CD4-positive, CD25-positive, alpha-beta regulatory T cell (primary cell): Measurements from ENCODE around the gene MARCHF9. TPM values are rescaled to one million over a fixed set of nuclear protein-coding genes. Genes with fewer than 3 reads are reported as not detected.

Source experiments
- ATAC-seq, 2 donors: fragments of 150-1000 bp; cut with Tn5 transposase; one replicate each; pipeline ENCODE4 v1.10.0; 2021; ENCODE audit warnings: low read depth in 2 of 2, moderate number of reproducible peaks in 2 of 2, moderate library complexity in 1 of 2
- DNase-seq, 3 donors: peaks; one replicate each; pipeline versions ENCODE4 v3.0.0 to v3.0.0-alpha.2; 2012 to 2022; ENCODE audit warnings: mixed read lengths in 1 of 3
- H3K27ac ChIP-seq: one replicate; pipeline ENCODE4 v1.7.0; 2013; ENCODE audit warnings: mild to moderate bottlenecking, low read length; ENCODE audit not compliant: insufficient read depth, poor library complexity, severe bottlenecking
- H3K27me3 ChIP-seq: one replicate; pipeline ENCODE4 v1.7.0; 2013; ENCODE audit warnings: low read length; ENCODE audit not compliant: control insufficient read depth, insufficient read depth
- H3K36me3 ChIP-seq: one replicate; pipeline ENCODE4 v1.7.0; 2013; ENCODE audit warnings: mild to moderate bottlenecking, low read length, moderate library complexity; ENCODE audit not compliant: control insufficient read depth, insufficient read depth
- H3K4me1 ChIP-seq: 2 replicates; pipeline ENCODE4 v1.7.0; 2013; ENCODE audit warnings: mild to moderate bottlenecking, low read length; ENCODE audit not compliant: insufficient read depth, control insufficient read depth, poor library complexity, severe bottlenecking
- H3K4me3 ChIP-seq: one replicate; pipeline ENCODE4 v1.7.0; 2013; ENCODE audit warnings: low read depth, mild to moderate bottlenecking, low read length, moderate library complexity
- H3K9me3 ChIP-seq, 2 experiments: 1 replicate in 1 of 2; 2 replicates in 1 of 2; pipeline ENCODE4 v1.7.0; 2013; ENCODE audit warnings: low read length in 2 of 2, mild to moderate bottlenecking in 1 of 2, moderate library complexity in 1 of 2; ENCODE audit not compliant: control insufficient read depth in 2 of 2
- H3K27ac Mint-ChIP-seq, 3 donors: one replicate each; pipeline ENCODE4 v1.8.0; 2020 to 2022; ENCODE audit warnings: mild to moderate bottlenecking in 3 of 3, mixed read lengths in 3 of 3, moderate library complexity in 2 of 3
- H3K27me3 Mint-ChIP-seq: one replicate; pipeline ENCODE4 v1.8.0; 2022; ENCODE audit warnings: mild to moderate bottlenecking, mixed read lengths
- H3K36me3 Mint-ChIP-seq: one replicate; pipeline ENCODE4 v1.8.0; 2020; ENCODE audit warnings: mixed read lengths
- H3K4me1 Mint-ChIP-seq, 4 donors: one replicate each; pipeline ENCODE4 v1.8.0; 2020 to 2022; ENCODE audit warnings: mixed read lengths in 4 of 4, mild to moderate bottlenecking in 1 of 4
- H3K4me3 Mint-ChIP-seq, 4 donors: one replicate each; pipeline ENCODE4 v1.8.0; 2020 to 2022; ENCODE audit warnings: mild to moderate bottlenecking in 4 of 4, mixed read lengths in 4 of 4, moderate library complexity in 3 of 4
- H3K9me3 Mint-ChIP-seq, 7 donors: one replicate each; pipeline ENCODE4 v1.8.0; 2020 to 2022; ENCODE audit warnings: mixed read lengths in 7 of 7, mild to moderate bottlenecking in 3 of 7, moderate library complexity in 2 of 7
- polyA plus RNA-seq, 4 donors: library from polyadenylated mRNA; unstranded; fragments of 300-500 nt; fragmentation: Illumina TruSeq; gene quantifications; one replicate each; pipeline ENCODE4 v1.2.3, GENCODE V29; 2021
- total RNA-seq: library from RNA; stranded (reverse); gene quantifications from one replicate; pipeline ENCODE4 v1.2.3, GENCODE V29; 2022

The MARCHF9 gene
- total and polyA plus RNA-seq, 5 donors from 2014 or later: 2.2 to 35.4 (median 4.1) TPM

- Mint-ChIP-seq H3K36me3 (peaks cover 13% of the 10 kb centered on the region), H3K4me1 (peaks cover 12 to 59% (median 30%) of the 10 kb centered on the region in 4 donors)
- no peak for ATAC-seq
Observed at GRCh38 chr12:57783861-57784260, 29.0 kb downstream of the MARCHF9 start.

DNA sequence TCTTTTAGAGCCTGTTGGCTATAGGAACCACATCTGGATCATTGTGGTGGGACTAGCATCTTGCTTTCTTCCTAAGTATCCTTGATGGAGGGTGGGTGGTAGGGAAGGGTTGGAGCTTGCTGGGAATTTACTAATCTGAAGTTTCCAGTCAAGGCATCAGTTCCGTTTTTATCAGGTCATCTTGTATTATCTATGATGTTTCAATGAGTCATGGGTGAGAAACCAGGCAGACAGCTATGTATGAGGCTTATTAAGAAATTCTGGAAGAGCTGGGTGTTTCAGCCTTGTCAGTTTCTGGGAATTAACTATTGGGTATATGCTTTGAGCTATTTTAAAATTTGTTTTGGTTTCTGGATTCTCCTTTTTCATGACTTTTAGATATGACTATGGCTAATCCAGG lies 39.0 kb downstream of the MARCHF9 start:
- H3K4me3 ChIP-seq: no peak overlapping the region
- no peaks in the 10 kb centered on the region for H3K4me1 ChIP-seq
- Mint-ChIP-seq H3K27me3 (no peaks in the 10 kb centered on the region), H3K4me1 (peaks cover 4 to 7% (median 5%) of the 10 kb centered on the region in 4 donors), H3K9me3 (no peaks in the 10 kb centered on the region), H3K4me3 (no peak overlapping the region), H3K27ac (peak overlapping the region in 1 of 3 donors; percentile 70), H3K36me3 (peaks cover 42% of the 10 kb centered on the region)
- no peak for DNase-seq
- peaks cover 64% of the 10 kb centered on the region for H3K36me3 ChIP-seq
- ATAC-seq: no peak
- H3K27ac ChIP-seq: no peak overlapping the region
- no peaks in the 10 kb centered on the region for H3K27me3 ChIP-seq
- no peaks in the 10 kb centered on the region for H3K9me3 ChIP-seq

More at GRCh38 chr12:57783861-57784260, 29.0 kb downstream of the MARCHF9 start:
- Mint-ChIP-seq H3K4me3 (peak overlapping the region; percentile 70 to 96 (median 76)), H3K9me3 (no peaks in the 10 kb centered on the region), H3K27ac (peak overlapping the region; percentile 43 to 59 (median 48)), H3K27me3 (no peaks in the 10 kb centered on the region)
- Histone ChIP-seq H3K4me1 (peaks cover 38% of the 10 kb centered on the region), H3K36me3 (peaks cover 25% of the 10 kb centered on the region), H3K27ac (no peak overlapping the region), H3K9me3 (no peaks in the 10 kb centered on the region), H3K27me3 (no peaks in the 10 kb centered on the region), H3K4me3 (peak overlapping the region; percentile 21)
- DNase-seq: no peak

DNA sequence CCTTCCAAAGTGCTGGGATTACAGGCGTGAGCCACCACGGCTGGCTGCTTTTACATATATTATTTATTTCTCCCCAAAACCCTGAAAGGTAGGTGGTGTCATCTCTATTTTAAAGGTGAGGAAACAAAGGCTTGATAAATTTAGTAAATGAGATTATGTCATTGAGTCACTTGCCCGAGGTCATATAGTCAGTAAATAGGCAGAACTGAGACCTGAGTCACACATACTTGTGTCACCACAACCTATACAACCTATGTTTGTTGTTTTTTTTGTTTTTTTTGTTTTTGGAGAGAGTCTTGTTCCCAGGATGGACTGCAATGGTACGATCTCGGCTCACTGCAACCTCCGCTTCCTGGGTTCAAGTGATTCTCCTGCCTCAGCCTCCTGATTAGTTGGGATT lies 40.5 kb downstream of the MARCHF9 start:
- H3K4me1 Mint-ChIP-seq: peaks cover 3 to 14% (median 4%) of the 10 kb centered on the region in 4 donors
- H3K36me3 ChIP-seq: peaks cover 66% of the 10 kb centered on the region
- ATAC-seq (no peak), DNase-seq (no peak)
- no peaks in the 10 kb centered on the region for H3K9me3 ChIP-seq
- H3K9me3 Mint-ChIP-seq: no peaks in the 10 kb centered on the region
- no peaks in the 10 kb centered on the region for H3K4me1 ChIP-seq
- no peaks in the 10 kb centered on the region for H3K27me3 Mint-ChIP-seq
- H3K4me3 Mint-ChIP-seq: no peak overlapping the region
- H3K36me3 Mint-ChIP-seq: peaks cover 45% of the 10 kb centered on the region
- H3K4me3 ChIP-seq: no peak overlapping the region
- H3K27ac ChIP-seq: no peak overlapping the region
- no peaks in the 10 kb centered on the region for H3K27me3 ChIP-seq
- H3K27ac Mint-ChIP-seq: no peak overlapping the region

DNA sequence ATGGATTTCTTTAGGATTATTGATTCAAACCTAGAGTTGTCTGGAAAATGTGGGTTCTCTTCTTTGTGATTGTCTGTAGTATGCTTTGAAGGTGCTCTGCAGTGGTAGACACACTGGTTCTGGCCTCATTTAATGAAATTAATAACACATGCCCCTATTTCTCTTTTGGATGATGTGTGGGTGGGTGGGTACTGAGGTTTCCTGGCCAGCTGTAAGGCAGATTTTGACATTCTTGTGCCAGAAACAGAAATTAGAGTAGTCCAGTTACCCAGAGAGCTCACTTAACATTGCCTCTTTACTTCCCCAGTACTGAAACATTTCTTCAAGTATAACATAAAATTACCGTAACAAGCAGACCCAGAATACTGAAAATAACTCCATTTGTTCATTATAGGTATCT lies 42.1 kb downstream of the MARCHF9 start:
- Histone ChIP-seq H3K4me3 (no peak overlapping the region), H3K36me3 (peaks cover 60% of the 10 kb centered on the region), H3K27ac (no peak overlapping the region), H3K4me1 (no peaks in the 10 kb centered on the region), H3K27me3 (no peaks in the 10 kb centered on the region), H3K9me3 (no peaks in the 10 kb centered on the region)
- peaks cover 0 to 9% (median 3%) of the 10 kb centered on the region in 4 donors for H3K4me1 Mint-ChIP-seq
- DNase-seq (no peak), ATAC-seq (no peak)
- H3K9me3 Mint-ChIP-seq: no peaks in the 10 kb centered on the region
- no peaks in the 10 kb centered on the region for H3K27me3 Mint-ChIP-seq
- H3K27ac Mint-ChIP-seq: peak overlapping the region in 1 of 3 donors; percentile 21
- H3K4me3 Mint-ChIP-seq: no peak overlapping the region
- peaks cover 39% of the 10 kb centered on the region for H3K36me3 Mint-ChIP-seq

DNA sequence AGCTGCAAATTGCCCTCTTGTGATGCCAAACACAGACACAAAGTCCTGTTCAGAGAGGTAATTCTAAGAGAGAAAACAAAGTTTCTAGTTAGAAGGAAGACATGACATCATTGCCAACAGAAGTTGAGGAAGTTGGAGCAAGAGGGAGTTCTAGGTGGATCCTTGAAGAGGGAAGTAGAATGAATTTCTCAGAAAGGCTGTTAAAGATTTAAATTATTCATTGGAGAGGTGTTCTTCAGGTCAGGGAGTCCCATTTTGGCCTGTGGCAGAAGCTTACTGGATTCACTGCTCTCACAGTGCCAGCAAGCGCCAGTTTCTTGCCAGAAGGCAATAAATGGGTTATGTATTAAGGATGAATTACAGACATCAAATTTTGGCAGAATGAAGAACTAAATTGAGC lies 43.0 kb downstream of the MARCHF9 start:
- H3K4me3 Mint-ChIP-seq: no peak overlapping the region
- DNase-seq (no peak), ATAC-seq (no peak)
- H3K27me3 ChIP-seq: no peaks in the 10 kb centered on the region
- H3K27me3 Mint-ChIP-seq: no peaks in the 10 kb centered on the region
- H3K4me1 Mint-ChIP-seq: peaks cover 0 to 9% (median 3%) of the 10 kb centered on the region in 4 donors
- no peak overlapping the region for H3K27ac ChIP-seq
- H3K36me3 Mint-ChIP-seq: peaks cover 40% of the 10 kb centered on the region
- no peaks in the 10 kb centered on the region for H3K9me3 Mint-ChIP-seq
- H3K36me3 ChIP-seq: peaks cover 53% of the 10 kb centered on the region
- no peaks in the 10 kb centered on the region for H3K9me3 ChIP-seq
- no peaks in the 10 kb centered on the region for H3K4me1 ChIP-seq
- H3K4me3 ChIP-seq: no peak overlapping the region
- H3K27ac Mint-ChIP-seq: no peak overlapping the region

DNA sequence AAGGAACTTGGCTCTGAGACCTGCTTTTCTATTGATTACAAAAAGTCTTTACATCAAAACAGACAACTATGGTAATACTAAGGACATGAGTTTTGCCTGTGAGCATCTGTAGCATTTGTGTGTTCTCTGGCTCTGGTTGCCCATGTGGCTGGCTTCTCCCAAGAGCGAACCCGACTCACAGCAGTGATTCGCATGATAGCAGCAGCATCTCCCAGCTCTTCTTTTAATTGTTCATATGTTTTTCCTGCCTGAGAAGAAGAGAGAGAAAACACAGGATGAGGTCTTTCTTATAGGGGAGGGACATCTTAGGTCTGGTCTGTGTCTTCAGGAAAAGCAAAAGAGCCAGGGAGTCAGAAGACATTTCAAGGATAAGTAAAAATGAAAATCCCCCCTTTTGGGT lies 46.1 kb downstream of the MARCHF9 start:
- Mint-ChIP-seq H3K4me1 (peaks cover 0 to 13% (median 0%) of the 10 kb centered on the region in 4 donors), H3K9me3 (no peaks in the 10 kb centered on the region)

DNA sequence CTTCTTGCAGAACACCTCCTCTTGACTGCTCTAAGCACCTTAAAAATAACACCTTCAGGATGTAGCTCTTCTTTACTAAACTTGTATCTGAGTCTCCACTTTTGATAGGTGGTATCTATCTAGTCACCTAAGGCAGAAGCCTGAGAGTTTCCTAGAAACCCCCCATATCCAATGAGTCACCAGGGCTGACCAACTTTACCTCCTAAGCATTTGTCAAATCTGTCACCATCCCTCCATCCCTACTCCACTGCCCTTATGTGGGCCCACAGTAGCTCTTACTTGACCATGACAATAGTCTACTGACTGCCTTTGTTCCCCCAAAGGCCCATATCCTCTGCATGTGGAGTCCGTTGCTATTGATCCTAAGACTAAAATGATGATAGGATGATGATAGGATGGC lies 47.7 kb downstream of the MARCHF9 start:
- Mint-ChIP-seq H3K4me3 (no peak overlapping the region), H3K27me3 (no peaks in the 10 kb centered on the region), H3K4me1 (peaks cover 0 to 13% (median 0%) of the 10 kb centered on the region in 4 donors), H3K9me3 (no peaks in the 10 kb centered on the region), H3K27ac (peak overlapping the region in 1 of 3 donors; percentile 53), H3K36me3 (peaks cover 17% of the 10 kb centered on the region)
- H3K4me1 ChIP-seq: no peaks in the 10 kb centered on the region
- ATAC-seq (no peak), DNase-seq (no peak)
- no peaks in the 10 kb centered on the region for H3K9me3 ChIP-seq
- H3K27ac ChIP-seq: no peak overlapping the region
- H3K27me3 ChIP-seq: no peaks in the 10 kb centered on the region
- peaks cover 22% of the 10 kb centered on the region for H3K36me3 ChIP-seq
- no peak overlapping the region for H3K4me3 ChIP-seq

More for the DNA sequence above, 46.1 kb downstream of the MARCHF9 start:
- no peak overlapping the region for H3K4me3 ChIP-seq
- Mint-ChIP-seq H3K36me3 (peaks cover 29% of the 10 kb centered on the region), H3K27ac (peak overlapping the region in 1 of 3 donors; percentile 10), H3K27me3 (no peaks in the 10 kb centered on the region), H3K4me3 (no peak overlapping the region)
- H3K36me3 ChIP-seq: peaks cover 35% of the 10 kb centered on the region
- no peaks in the 10 kb centered on the region for H3K4me1 ChIP-seq
- DNase-seq (no peak), ATAC-seq (no peak)
- no peak overlapping the region for H3K27ac ChIP-seq
- H3K27me3 ChIP-seq: no peaks in the 10 kb centered on the region
- no peaks in the 10 kb centered on the region for H3K9me3 ChIP-seq

DNA sequence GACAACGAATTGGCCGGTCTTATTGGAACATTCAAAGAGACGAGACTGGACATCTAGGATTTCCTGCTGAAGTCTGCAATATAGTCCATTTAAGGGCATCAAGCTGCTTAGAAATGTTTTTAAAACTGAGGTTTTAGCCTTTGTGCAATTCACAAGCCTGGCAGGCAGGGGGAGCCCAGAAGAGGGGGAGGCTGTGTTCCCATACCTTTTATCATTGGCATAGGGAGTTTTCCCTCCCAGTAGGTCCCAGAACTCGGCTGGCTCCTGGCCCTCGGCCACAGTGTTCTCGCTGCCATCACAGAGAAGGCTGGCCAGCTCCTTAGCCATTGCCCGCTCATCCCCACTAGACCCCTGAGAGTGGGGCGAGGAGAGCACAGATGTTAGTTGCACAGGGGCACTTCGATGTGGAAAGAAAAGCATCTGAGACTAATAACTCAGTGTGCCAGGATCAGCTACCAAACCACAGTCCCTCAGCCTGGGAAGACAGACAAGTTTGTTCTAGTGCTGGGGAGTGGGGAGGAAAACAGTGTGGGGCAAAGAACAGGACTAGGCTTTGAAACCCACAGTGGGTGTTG lies 48.5 kb downstream of the MARCHF9 start:
- Mint-ChIP-seq H3K4me3 (no peak overlapping the region), H3K27me3 (no peaks in the 10 kb centered on the region), H3K27ac (no peak overlapping the region), H3K9me3 (no peaks in the 10 kb centered on the region), H3K36me3 (peaks cover 17% of the 10 kb centered on the region), H3K4me1 (peaks cover 0 to 13% (median 0%) of the 10 kb centered on the region in 4 donors)
- Histone ChIP-seq H3K27me3 (no peaks in the 10 kb centered on the region), H3K4me3 (no peak overlapping the region), H3K4me1 (no peaks in the 10 kb centered on the region), H3K9me3 (no peaks in the 10 kb centered on the region), H3K36me3 (peaks cover 26% of the 10 kb centered on the region), H3K27ac (no peak overlapping the region)
- no peak for ATAC-seq
- DNase-seq: peak in 2 of 3 donors; percentile 21 to 37
